NCI-H510A treated with DMSO at 0.1 percent for 48 hours (cell line): ENCODE measurements around the gene PROSER3.
A peak's percentile ranks its signal among the peaks of the same experiment; 100 is the strongest.
"Not testable (repeated sequence)": the region's sequence is repeated elsewhere in the genome, so short reads cannot be mapped to it uniquely, and the experiment has no call there.

Experiments
- DNase-seq: peaks from one replicate; lab custom pipeline; 2025; lab: John Stamatoyannopoulos, UW

The PROSER3 gene

GRCh38 chr19:35793381-35794165 lies 35.6 kb downstream of the PROSER3 start:
- DNase-seq: no peak

- not testable (repeated sequence) for DNase-seq
Observed at GRCh38 chr19:35795564-35795963, 37.6 kb downstream of the PROSER3 start.

- DNase-seq: no peak
Observed at GRCh38 chr19:35796645-35797542, 38.9 kb downstream of the PROSER3 start.

GRCh38 chr19:35797663-35798062 lies 39.7 kb downstream of the PROSER3 start:
- no peak for DNase-seq

- DNase-seq: no peak
Observed at GRCh38 chr19:35801828-35802227, 43.9 kb downstream of the PROSER3 start.

- peak; percentile 61 for DNase-seq
Observed at GRCh38 chr19:35805526-35806102, 47.6 kb downstream of the PROSER3 start.

GRCh38 chr19:35806597-35806996 lies 48.6 kb downstream of the PROSER3 start:
- DNase-seq: no peak

- DNase-seq: no peak
Observed at GRCh38 chr19:35807633-35808032, 49.7 kb downstream of the PROSER3 start.

- DNase-seq: no peak
Observed at GRCh38 chr19:35811317-35812219, 53.6 kb downstream of the PROSER3 start.

- DNase-seq: no peak
Observed at GRCh38 chr19:35812220-35813042, 54.5 kb downstream of the PROSER3 start, which contains the start of gene PRODH2. Gene PRODH2 (minus strand): TSS chr19:35812845. CDS start chr19:35812805, 40 bp downstream.

GRCh38 chr19:35813043-35813890 lies 55.3 kb downstream of the PROSER3 start:
- DNase-seq: no peak

- DNase-seq: no peak
Observed at GRCh38 chr19:35816262-35816661, 58.3 kb downstream of the PROSER3 start.

- no peak for DNase-seq
Observed at GRCh38 chr19:35816846-35817245, 58.9 kb downstream of the PROSER3 start.

GRCh38 chr19:35818445-35818844 lies 60.5 kb downstream of the PROSER3 start:
- no peak for DNase-seq
